Smooth muscle cell (in vitro differentiated cells): ENCODE results near the gene DNMT3A. TPM values are rescaled to one million over a fixed set of nuclear protein-coding genes. Genes with fewer than 3 reads are reported as not detected.

Experiments
- DNase-seq: peaks from one replicate; lab custom pipeline; 2025; ENCODE audit not compliant: unreplicated experiment; lab: John Stamatoyannopoulos, UW
- H2AFZ ChIP-seq: fragments of 200-600 bp; sonication (generic); 2 replicates; pipeline ENCODE4 v1.6.0; 2016; ENCODE audit warnings: antibody characterized with exemption, low read depth, mild to moderate bottlenecking
- H3F3A ChIP-seq: fragments of 200-600 bp; sonication (generic); 2 replicates; pipeline ENCODE4 v1.6.0; 2017; ENCODE audit warnings: antibody characterized with exemption, low read depth
- H3K27ac ChIP-seq: fragments of 200-600 bp; sonication (generic); 2 replicates; pipeline ENCODE4 v1.5.1; 2016; ENCODE audit warnings: low read depth, mild to moderate bottlenecking
- H3K27me3 ChIP-seq: fragments of 200-600 bp; sonication (generic); 2 replicates; pipeline ENCODE4 v1.6.1; 2016; ENCODE audit warnings: low read depth, mild to moderate bottlenecking
- H3K36me3 ChIP-seq: fragments of 200-600 bp; sonication (generic); 2 replicates; pipeline ENCODE4 v1.5.1; 2016; ENCODE audit warnings: low read depth
- H3K4me1 ChIP-seq: fragments of 200-600 bp; sonication (generic); 2 replicates; pipeline ENCODE4 v1.5.1; 2016; ENCODE audit warnings: low read depth
- H3K4me2 ChIP-seq: fragments of 200-600 bp; sonication (generic); 2 replicates; pipeline ENCODE4 v1.6.0; 2016; ENCODE audit warnings: mild to moderate bottlenecking
- H3K4me3 ChIP-seq: fragments of 200-600 bp; sonication (generic); 2 replicates; pipeline ENCODE4 v1.5.1; 2016; ENCODE audit warnings: mild to moderate bottlenecking
- H3K79me2 ChIP-seq: fragments of 200-600 bp; sonication (generic); 2 replicates; pipeline ENCODE4 v1.6.0; 2016; ENCODE audit warnings: low read depth, mild to moderate bottlenecking
- H3K9ac ChIP-seq: fragments of 200-600 bp; sonication (generic); 2 replicates; pipeline ENCODE4 v1.6.0; 2016; ENCODE audit warnings: low read depth
- H3K9me3 ChIP-seq: fragments of 200-600 bp; sonication (generic); replicated peaks from 2 replicates; pipeline ENCODE4 v1.5.1; 2016; ENCODE audit warnings: low read depth
- H4K20me1 ChIP-seq: fragments of 200-600 bp; sonication (generic); 2 replicates; pipeline ENCODE4 v1.6.0; 2016; ENCODE audit warnings: low read depth
- WGBS: methylation state at CpG from one replicate; pipeline ENCODE4 v1.1.7; 2016; ENCODE audit warnings: low lambda C conversion rate; 5-methylcytosine and 5-hydroxymethylcytosine counted together
- polyA plus RNA-seq: library from polyadenylated mRNA; unstranded; fragments of >200 nt; fragmentation: Nextera tagmentation; extraction: Ambion mirVana; gene quantifications from 2 replicates; pipeline ENCODE4 v1.2.1, GENCODE V29; 2016
- total RNA-seq: library from RNA; depleted of rRNA; stranded (reverse); fragments of >200 nt; gene quantifications from 2 replicates; pipeline ENCODE4 v1.2.3, GENCODE V29; 2014
- TF ChIP-seq, protein P1 (sequence below): fragments of 200-600 bp; sonication (generic); IDR thresholded peaks from 2 replicates; pipeline ENCODE4 v1.5.1; 2017; ENCODE audit warnings: borderline replicate concordance, mild to moderate bottlenecking, antibody characterized with exemption; ENCODE audit not compliant: insufficient read depth, poor library complexity, severe bottlenecking

The DNMT3A gene
- total and polyA plus RNA-seq, 2 experiments from 2014 or later, result 16.4 to 19.9 TPM

DNA sequence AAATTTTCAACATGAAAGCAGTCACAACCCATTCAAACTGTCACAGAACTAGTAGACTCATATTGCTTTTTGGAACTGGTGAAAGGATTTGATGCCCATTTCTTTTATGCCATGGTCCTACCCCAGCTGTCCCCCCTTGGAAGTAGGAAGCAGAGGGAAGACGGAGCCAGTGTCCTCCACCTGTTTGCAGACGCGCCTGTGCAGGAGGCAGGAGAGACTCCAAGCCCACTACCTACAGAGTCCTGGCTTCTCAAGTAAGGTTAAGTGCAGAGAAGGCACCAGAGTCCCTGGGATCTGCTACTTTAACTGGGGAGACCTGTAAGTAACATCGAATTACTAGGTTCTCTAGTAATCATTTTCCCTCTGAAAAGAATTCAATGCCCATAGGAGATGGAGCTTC is 32.7 kb upstream of the DNMT3A start:
- no peak overlapping the region for H2AFZ ChIP-seq
- H3K9me3 ChIP-seq, result no peaks in the 10 kb centered on the region
- H3K4me3 ChIP-seq, result no peak overlapping the region
- H3F3A ChIP-seq, result no peaks in the 10 kb centered on the region
- H3K79me2 ChIP-seq, result no peaks in the 10 kb centered on the region
- H3K4me1 ChIP-seq, result peaks cover 16% of the 10 kb centered on the region
- no peak for DNase-seq
- no peak overlapping the region for H3K9ac ChIP-seq
- TF ChIP-seq, protein P1, sequence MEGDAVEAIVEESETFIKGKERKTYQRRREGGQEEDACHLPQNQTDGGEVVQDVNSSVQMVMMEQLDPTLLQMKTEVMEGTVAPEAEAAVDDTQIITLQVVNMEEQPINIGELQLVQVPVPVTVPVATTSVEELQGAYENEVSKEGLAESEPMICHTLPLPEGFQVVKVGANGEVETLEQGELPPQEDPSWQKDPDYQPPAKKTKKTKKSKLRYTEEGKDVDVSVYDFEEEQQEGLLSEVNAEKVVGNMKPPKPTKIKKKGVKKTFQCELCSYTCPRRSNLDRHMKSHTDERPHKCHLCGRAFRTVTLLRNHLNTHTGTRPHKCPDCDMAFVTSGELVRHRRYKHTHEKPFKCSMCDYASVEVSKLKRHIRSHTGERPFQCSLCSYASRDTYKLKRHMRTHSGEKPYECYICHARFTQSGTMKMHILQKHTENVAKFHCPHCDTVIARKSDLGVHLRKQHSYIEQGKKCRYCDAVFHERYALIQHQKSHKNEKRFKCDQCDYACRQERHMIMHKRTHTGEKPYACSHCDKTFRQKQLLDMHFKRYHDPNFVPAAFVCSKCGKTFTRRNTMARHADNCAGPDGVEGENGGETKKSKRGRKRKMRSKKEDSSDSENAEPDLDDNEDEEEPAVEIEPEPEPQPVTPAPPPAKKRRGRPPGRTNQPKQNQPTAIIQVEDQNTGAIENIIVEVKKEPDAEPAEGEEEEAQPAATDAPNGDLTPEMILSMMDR, result no peak
- no peak overlapping the region for H3K4me2 ChIP-seq
- no peaks in the 10 kb centered on the region for H3K27me3 ChIP-seq
- H3K27ac ChIP-seq, result no peak overlapping the region
- H3K36me3 ChIP-seq, result no peaks in the 10 kb centered on the region
- 95% methylated on average over 4 of the region's 4 CpGs for WGBS
- H4K20me1 ChIP-seq, result no peaks in the 10 kb centered on the region

DNA sequence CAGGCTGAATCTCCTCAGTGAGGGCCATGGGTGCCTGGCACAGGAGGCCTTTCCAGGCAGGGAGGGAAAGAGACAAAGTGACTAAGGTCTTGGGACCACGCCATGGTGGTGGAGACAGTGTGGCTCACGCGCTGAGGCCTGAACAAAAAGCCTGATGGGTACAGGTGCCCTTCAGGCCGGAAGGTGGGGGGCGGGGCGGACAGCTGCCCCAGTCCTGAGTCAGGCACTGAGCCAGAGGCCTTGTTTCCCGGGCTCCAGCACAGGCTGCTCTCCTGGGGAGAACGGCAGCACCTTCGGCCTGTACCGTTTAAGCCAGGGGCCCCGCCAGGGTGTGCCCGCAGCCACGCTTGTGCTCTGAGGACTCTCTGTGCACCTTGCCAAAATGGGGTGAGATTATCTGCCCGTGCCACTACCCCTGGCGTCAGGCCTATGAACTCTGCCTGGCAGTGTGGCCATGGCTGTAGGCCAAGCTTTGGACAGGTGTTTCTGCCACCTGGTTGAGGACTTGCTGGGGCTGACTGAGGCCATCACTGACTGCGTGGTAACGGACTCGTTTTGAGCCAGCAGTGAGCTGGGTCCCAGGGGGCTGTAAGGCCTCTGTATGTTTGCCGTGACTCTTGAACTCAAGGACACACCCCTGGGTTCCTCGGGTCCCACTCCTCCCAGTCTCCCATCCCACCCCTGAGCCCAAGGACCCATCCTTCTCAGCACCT is 31.7 kb upstream of the DNMT3A start:
- 93% methylated on average over 20 of the region's 20 CpGs for WGBS
- no peak overlapping the region for H2AFZ ChIP-seq
- TF ChIP-seq, protein P1, result no peak

DNA sequence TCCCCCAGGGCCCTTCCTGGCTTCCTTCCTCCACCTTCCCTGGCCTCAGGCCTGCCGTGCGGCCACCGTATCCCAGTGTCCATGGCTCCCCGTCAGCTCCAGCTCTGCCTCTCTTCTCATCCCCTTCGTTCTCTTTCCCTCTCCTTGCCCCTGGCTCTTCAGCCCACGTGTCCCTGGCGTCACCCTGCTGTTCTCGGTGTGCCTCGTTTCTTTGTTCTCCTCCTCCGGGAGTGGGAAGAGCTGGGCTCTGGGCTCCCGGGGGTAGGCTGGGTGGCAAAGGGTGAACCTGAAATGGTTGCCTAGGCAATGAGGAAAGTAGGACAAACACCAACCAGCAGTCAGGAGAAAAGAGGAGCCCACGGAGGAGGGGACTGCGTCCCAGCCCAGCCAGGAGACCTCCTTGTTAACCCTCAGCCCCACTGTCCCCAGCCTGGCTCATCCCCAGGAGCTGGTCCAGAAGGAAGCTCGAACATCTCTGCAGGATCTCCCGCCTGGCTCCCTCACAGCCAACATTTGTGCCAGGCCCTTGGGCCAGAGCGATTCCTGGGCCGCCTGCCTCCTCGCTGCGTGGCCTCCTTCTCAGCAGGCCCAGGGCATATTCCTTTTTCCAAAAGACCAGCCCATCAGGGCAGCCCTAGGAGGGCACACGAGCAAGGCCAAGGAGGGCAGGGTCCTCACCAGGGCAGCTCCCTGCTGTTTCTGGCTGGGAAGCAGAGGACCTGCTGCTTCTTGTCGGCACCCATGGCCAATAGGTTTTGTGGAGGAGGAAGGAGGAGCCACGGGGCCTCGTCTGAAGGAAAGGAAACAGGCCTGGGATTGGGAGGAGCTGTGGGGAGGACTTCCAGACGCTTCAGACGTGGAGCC is 30.9 kb upstream of the DNMT3A start:
- Histone ChIP-seq H3F3A (no peaks in the 10 kb centered on the region), H3K9me3 (no peaks in the 10 kb centered on the region), H3K79me2 (no peaks in the 10 kb centered on the region), H4K20me1 (no peaks in the 10 kb centered on the region), H3K27me3 (no peaks in the 10 kb centered on the region), H3K9ac (no peak overlapping the region), H3K4me1 (peaks cover 16% of the 10 kb centered on the region), H3K36me3 (no peaks in the 10 kb centered on the region), H3K4me3 (no peak overlapping the region), H3K27ac (no peak overlapping the region), H2AFZ (no peak overlapping the region), H3K4me2 (no peak overlapping the region)
- no peak for DNase-seq
- 90% methylated on average over 25 of the region's 25 CpGs for WGBS
- TF ChIP-seq, protein P1, result no peak

More for the DNA sequence above, 31.7 kb upstream of the DNMT3A start:
- Histone ChIP-seq H4K20me1 (no peaks in the 10 kb centered on the region), H3K9ac (no peak overlapping the region), H3K9me3 (no peaks in the 10 kb centered on the region), H3K4me3 (no peak overlapping the region), H3K27me3 (no peaks in the 10 kb centered on the region), H3K36me3 (no peaks in the 10 kb centered on the region), H3K4me2 (no peak overlapping the region), H3K79me2 (no peaks in the 10 kb centered on the region), H3K4me1 (peaks cover 16% of the 10 kb centered on the region), H3K27ac (no peak overlapping the region), H3F3A (no peaks in the 10 kb centered on the region)
- DNase-seq, result no peak
